Activated CD4-positive, alpha-beta T cell treated with anti-CD3 and anti-CD28 coated beads for 48 hours (primary cell): ENCODE data around the gene NRARP.

Source experiments
- DNase-seq: peaks from one replicate; pipeline ENCODE4 v3.0.0-alpha.2; 2020

Gene NRARP

GRCh38 chr9:137310189-137311052, 8.3 kb upstream of the NRARP start:
- DNase-seq, result no peak

- DNase-seq, result no peak
These were observed 7.5 kb upstream of the NRARP start for GRCh38 chr9:137309368-137310188.

GRCh38 chr9:137308057-137308619, 6.1 kb upstream of the NRARP start:
- no peak for DNase-seq

GRCh38 chr9:137307255-137308056, 5.4 kb upstream of the NRARP start:
- DNase-seq, result no peak

GRCh38 chr9:137306850-137307254, 4.8 kb upstream of the NRARP start:
- DNase-seq, result no peak

- DNase-seq, result no peak
These were observed 4.2 kb upstream of the NRARP start for GRCh38 chr9:137306066-137306849.

GRCh38 chr9:137305798-137306065, 3.7 kb upstream of the NRARP start:
- DNase-seq, result no peak

- peak; percentile 83 for DNase-seq
These were observed 3.2 kb upstream of the NRARP start for GRCh38 chr9:137305060-137305797.

- DNase-seq, result no peak
These were observed 2.5 kb upstream of the NRARP start for GRCh38 chr9:137304383-137305059.

- DNase-seq, result no peak
These were observed 1.9 kb upstream of the NRARP start for GRCh38 chr9:137303893-137304382.

GRCh38 chr9:137303151-137303892, 1.3 kb upstream of the NRARP start:
- no peak for DNase-seq

GRCh38 chr9:137302449-137303150, 529 bp upstream of the NRARP start:
- DNase-seq, result no peak

- DNase-seq, result peak; percentile 46
These were observed 757 bp downstream of the NRARP start for GRCh38 chr9:137301081-137301947.

- no peak for DNase-seq
These were observed 1.4 kb downstream of the NRARP start for GRCh38 chr9:137300567-137301080.

- no peak for DNase-seq
These were observed 2.1 kb downstream of the NRARP start for GRCh38 chr9:137299938-137300337.

- DNase-seq, result no peak
These were observed 2.9 kb downstream of the NRARP start for GRCh38 chr9:137299203-137299565.

- no peak for DNase-seq
These were observed 3.5 kb downstream of the NRARP start for GRCh38 chr9:137298401-137299202.
